ENCODE measurements around the gene PRKCA.

DNA sequence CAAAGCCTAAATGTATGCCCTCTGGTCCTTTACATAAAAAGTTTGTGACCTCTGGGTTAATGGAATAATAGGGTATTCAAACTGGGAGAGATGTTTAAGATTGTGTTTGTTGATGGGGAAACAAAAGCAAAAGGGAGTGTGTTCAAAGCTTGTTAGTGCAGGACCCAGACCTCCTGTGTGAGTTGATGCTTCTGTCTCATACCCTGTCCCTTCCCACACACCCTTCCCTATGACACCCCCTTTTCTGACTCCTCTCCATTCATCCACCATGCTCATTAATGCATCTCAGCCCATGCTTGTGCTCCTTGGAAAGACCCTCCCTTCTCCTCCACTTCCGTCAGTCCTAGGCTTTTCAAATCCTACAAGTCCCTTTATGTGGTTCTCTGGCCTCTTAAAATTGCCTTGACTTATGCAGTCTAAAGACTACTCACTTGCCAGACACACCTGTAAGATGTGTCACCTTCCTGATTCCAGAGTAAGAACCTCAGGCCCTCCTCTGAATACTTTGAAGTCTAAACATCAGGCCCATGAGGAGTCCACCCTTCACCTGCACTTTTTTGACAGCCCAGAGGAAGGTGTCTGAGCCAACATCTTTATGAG lies 404.5 kb downstream of the PRKCA start:
- TF ChIP-seq, protein P1, sequence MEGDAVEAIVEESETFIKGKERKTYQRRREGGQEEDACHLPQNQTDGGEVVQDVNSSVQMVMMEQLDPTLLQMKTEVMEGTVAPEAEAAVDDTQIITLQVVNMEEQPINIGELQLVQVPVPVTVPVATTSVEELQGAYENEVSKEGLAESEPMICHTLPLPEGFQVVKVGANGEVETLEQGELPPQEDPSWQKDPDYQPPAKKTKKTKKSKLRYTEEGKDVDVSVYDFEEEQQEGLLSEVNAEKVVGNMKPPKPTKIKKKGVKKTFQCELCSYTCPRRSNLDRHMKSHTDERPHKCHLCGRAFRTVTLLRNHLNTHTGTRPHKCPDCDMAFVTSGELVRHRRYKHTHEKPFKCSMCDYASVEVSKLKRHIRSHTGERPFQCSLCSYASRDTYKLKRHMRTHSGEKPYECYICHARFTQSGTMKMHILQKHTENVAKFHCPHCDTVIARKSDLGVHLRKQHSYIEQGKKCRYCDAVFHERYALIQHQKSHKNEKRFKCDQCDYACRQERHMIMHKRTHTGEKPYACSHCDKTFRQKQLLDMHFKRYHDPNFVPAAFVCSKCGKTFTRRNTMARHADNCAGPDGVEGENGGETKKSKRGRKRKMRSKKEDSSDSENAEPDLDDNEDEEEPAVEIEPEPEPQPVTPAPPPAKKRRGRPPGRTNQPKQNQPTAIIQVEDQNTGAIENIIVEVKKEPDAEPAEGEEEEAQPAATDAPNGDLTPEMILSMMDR (IDR thresholded peaks at IDR 0.05), result no peak
- TF ChIP-seq POLR2A (IDR thresholded peaks at IDR 0.05) (no peak), EP300 (IDR thresholded peaks at IDR 0.05) (no peak)
